ENCODE results near the gene SDCCAG8.

Gene SDCCAG8

GRCh38 chr1:243414152-243414494 lies 158.3 kb downstream of the SDCCAG8 start:
- in situ Hi-C loops (cut with HindIII; ENCODE audit: low sequenced_read_pairs): no loop called here

GRCh38 chr1:243415663-243416408 lies 160.0 kb downstream of the SDCCAG8 start:
- in situ Hi-C loops (cut with HindIII; ENCODE audit: low sequenced_read_pairs): no loop called here

- in situ Hi-C loops (cut with HindIII; ENCODE audit: low sequenced_read_pairs): no loop called here
Observed at GRCh38 chr1:243416495-243416894, 160.7 kb downstream of the SDCCAG8 start.

- in situ Hi-C loops (cut with HindIII; ENCODE audit: low sequenced_read_pairs): no loop called here
Observed at GRCh38 chr1:243420016-243420945, 164.4 kb downstream of the SDCCAG8 start.

- in situ Hi-C loops (cut with HindIII; ENCODE audit: low sequenced_read_pairs): no loop called here
Observed at GRCh38 chr1:243420946-243421685, 165.3 kb downstream of the SDCCAG8 start.

- in situ Hi-C loops (cut with HindIII; ENCODE audit: low sequenced_read_pairs): no loop called here
Observed at GRCh38 chr1:243421784-243422183, 165.9 kb downstream of the SDCCAG8 start.

- in situ Hi-C loops (cut with HindIII; ENCODE audit: low sequenced_read_pairs): no loop called here
Observed at GRCh38 chr1:243422362-243422761, 166.5 kb downstream of the SDCCAG8 start.

GRCh38 chr1:243428084-243428483 lies 172.2 kb downstream of the SDCCAG8 start:
- in situ Hi-C loops (cut with HindIII; ENCODE audit: low sequenced_read_pairs): no loop called here

GRCh38 chr1:243428617-243429342 lies 172.9 kb downstream of the SDCCAG8 start:
- in situ Hi-C loops (cut with HindIII; ENCODE audit: low sequenced_read_pairs): no loop called here

GRCh38 chr1:243431591-243431990 lies 175.8 kb downstream of the SDCCAG8 start:
- in situ Hi-C loops (cut with HindIII; ENCODE audit: low sequenced_read_pairs): no loop called here

- in situ Hi-C loops (cut with HindIII; ENCODE audit: low sequenced_read_pairs): no loop called here
Observed at GRCh38 chr1:243432136-243432535, 176.3 kb downstream of the SDCCAG8 start.

GRCh38 chr1:243433737-243434370 lies 178.0 kb downstream of the SDCCAG8 start:
- in situ Hi-C loops (cut with HindIII; ENCODE audit: low sequenced_read_pairs): no loop called here

- in situ Hi-C loops (cut with HindIII; ENCODE audit: low sequenced_read_pairs): no loop called here
Observed at GRCh38 chr1:243434594-243434993, 178.8 kb downstream of the SDCCAG8 start.

- in situ Hi-C loops (cut with HindIII; ENCODE audit: low sequenced_read_pairs): no loop called here
Observed at GRCh38 chr1:243435836-243436235, 180.0 kb downstream of the SDCCAG8 start.

- in situ Hi-C loops (cut with HindIII; ENCODE audit: low sequenced_read_pairs): no loop called here
Observed at GRCh38 chr1:243438146-243438545, 182.3 kb downstream of the SDCCAG8 start.

GRCh38 chr1:243438815-243439214 lies 183.0 kb downstream of the SDCCAG8 start:
- in situ Hi-C loops (cut with HindIII; ENCODE audit: low sequenced_read_pairs): no loop called here

- in situ Hi-C loops (cut with HindIII; ENCODE audit: low sequenced_read_pairs): no loop called here
Observed at GRCh38 chr1:243440406-243440805, 184.6 kb downstream of the SDCCAG8 start.

GRCh38 chr1:243441601-243442000 lies 185.8 kb downstream of the SDCCAG8 start:
- in situ Hi-C loops (cut with HindIII; ENCODE audit: low sequenced_read_pairs): no loop called here

- in situ Hi-C loops (cut with HindIII; ENCODE audit: low sequenced_read_pairs): no loop called here
Observed at GRCh38 chr1:243443557-243443956, 187.7 kb downstream of the SDCCAG8 start.

- in situ Hi-C loops (cut with HindIII; ENCODE audit: low sequenced_read_pairs): no loop called here
Observed at GRCh38 chr1:243447347-243447746, 191.5 kb downstream of the SDCCAG8 start.

Measured in endothelial cell of hepatic sinusoid (primary cell).